Astrocyte of the hippocampus (primary cell): ENCODE measurements around the gene TTBK2.
A peak's percentile ranks its signal among the peaks of the same experiment; 100 is the strongest.
"Not testable (repeated sequence)": the region's sequence is repeated elsewhere in the genome, so short reads cannot be mapped to it uniquely, and the experiment has no call there.

Experiments used
- DNase-seq: peaks from one replicate; pipeline ENCODE4 v3.0.0; 2011; ENCODE audit warnings: low read depth, low spot score

The TTBK2 gene

GRCh38 chr15:42908538-42908937 lies 12.0 kb downstream of the TTBK2 start:
- DNase-seq = no peak

GRCh38 chr15:42903388-42904324 lies 16.9 kb downstream of the TTBK2 start:
- DNase-seq = no peak

GRCh38 chr15:42893911-42894310 lies 26.7 kb downstream of the TTBK2 start:
- not testable (repeated sequence) for DNase-seq

- DNase-seq = peak; percentile 24
These were observed 29.0 kb downstream of the TTBK2 start for GRCh38 chr15:42891569-42891968.

- peak; percentile 93 for DNase-seq
These were observed 30.2 kb downstream of the TTBK2 start for GRCh38 chr15:42890161-42890913.

- DNase-seq = not testable (repeated sequence)
These were observed 33.2 kb downstream of the TTBK2 start for GRCh38 chr15:42887384-42887783.

GRCh38 chr15:42880121-42880520 lies 40.5 kb downstream of the TTBK2 start:
- DNase-seq = no peak

- no peak for DNase-seq
These were observed 41.1 kb downstream of the TTBK2 start for GRCh38 chr15:42879443-42879842.

GRCh38 chr15:42876224-42876623 lies 44.4 kb downstream of the TTBK2 start:
- DNase-seq = no peak

GRCh38 chr15:42868683-42869082 lies 51.9 kb downstream of the TTBK2 start:
- no peak for DNase-seq

GRCh38 chr15:42863572-42864239 lies 56.9 kb downstream of the TTBK2 start:
- DNase-seq = peak; percentile 61

GRCh38 chr15:42858999-42859789 lies 61.4 kb downstream of the TTBK2 start:
- DNase-seq = peak; percentile 10

GRCh38 chr15:42858540-42858939 lies 62.0 kb downstream of the TTBK2 start:
- DNase-seq = no peak

- no peak for DNase-seq
These were observed 66.0 kb downstream of the TTBK2 start for GRCh38 chr15:42854576-42854975.

- no peak for DNase-seq
These were observed 70.7 kb downstream of the TTBK2 start for GRCh38 chr15:42849836-42850235.

GRCh38 chr15:42848846-42849245 lies 71.7 kb downstream of the TTBK2 start:
- DNase-seq = no peak

- no peak for DNase-seq
These were observed 73.9 kb downstream of the TTBK2 start for GRCh38 chr15:42846647-42847046.

- no peak for DNase-seq
These were observed 75.0 kb downstream of the TTBK2 start for GRCh38 chr15:42845581-42845980.

- DNase-seq = no peak
These were observed 76.9 kb downstream of the TTBK2 start for GRCh38 chr15:42843699-42844098.

- no peak for DNase-seq
These were observed 84.3 kb downstream of the TTBK2 start for GRCh38 chr15:42836251-42836650.

- peak; percentile 64 for DNase-seq
These were observed 88.0 kb downstream of the TTBK2 start for GRCh38 chr15:42832576-42832975.
